Endothelial cell of umbilical vein (primary cell): ENCODE measurements around the gene PRIM2. TPM values are rescaled to one million over a fixed set of nuclear protein-coding genes. Genes with fewer than 3 reads are reported as not detected.

Experiments used
- BruUV-seq: library from RNA; stranded (reverse); fragments of 400-500 nt; replicated peaks from 2 replicates; lab custom pipeline; 2021; lab: Mats Ljungman, UMichigan
- CTCF ChIA-PET: fragments of 300-600, 350-600 bp; sonication (Branson Sonifier 250); formaldehyde crosslinking; loops from one replicate; lab custom pipeline; 2021; ENCODE audit warnings: antibody characterized with exemption, inconsistent platforms; lab: Charles Lee
- POLR2A ChIA-PET: fragments of 300-600, 350-600 bp; sonication (Branson Sonifier 250); formaldehyde crosslinking; loops from one replicate; lab custom pipeline; 2021; ENCODE audit warnings: antibody characterized with exemption, inconsistent platforms; lab: Charles Lee
- DNase-seq: peaks from one replicate; pipeline ENCODE4 v3.0.0-alpha.2; 2011; ENCODE audit warnings: low read depth, low spot score
- FAIRE-seq: peaks from 2 replicates; lab custom pipeline; 2011; peaks lifted over from hg19 to GRCh38; lab: Jason Lieb, UNC
- H2AFZ ChIP-seq: 2 replicates; pipeline ENCODE4 v1.6.0; 2012; ENCODE audit warnings: low read depth, low read length, control low read depth, inconsistent platforms
- H3K27ac ChIP-seq: 2 replicates; pipeline ENCODE4 v1.5.1; 2011; ENCODE audit warnings: low read depth, mild to moderate bottlenecking, control low read depth, low read length, moderate library complexity; ENCODE audit not compliant: insufficient read depth
- H3K27me3 ChIP-seq, 2 experiments: 2 replicates each; pipeline versions ENCODE4 v1.6.0 to v1.6.1; 2011; ENCODE audit warnings: low read length in 2 of 2, mixed read lengths in 1 of 2; ENCODE audit not compliant: control insufficient read depth in 2 of 2, insufficient read depth in 2 of 2
- H3K36me3 ChIP-seq, 2 experiments: 2 replicates in 1 of 2; 3 replicates in 1 of 2; pipeline ENCODE4 v1.5.1; 2011; ENCODE audit warnings: low read length in 2 of 2, mild to moderate bottlenecking in 1 of 2, moderate library complexity in 1 of 2; ENCODE audit not compliant: control insufficient read depth in 2 of 2, insufficient read depth in 2 of 2; ENCODE audit errors: extremely low read depth in 1 of 2
- H3K4me1 ChIP-seq: 3 replicates; pipeline ENCODE4 v1.5.1; 2011; ENCODE audit warnings: mild to moderate bottlenecking, low read length; ENCODE audit not compliant: control insufficient read depth, insufficient read depth; ENCODE audit errors: extremely low read depth
- H3K4me2 ChIP-seq: 2 replicates; pipeline ENCODE4 v1.6.1; 2011; ENCODE audit warnings: low read length, control low read depth, mixed read lengths; ENCODE audit not compliant: insufficient read depth
- H3K4me3 ChIP-seq, 3 experiments: fragments of 200-600 bp in 1 of 3; sonication (generic), shearing (Covaris generic) in 1 of 3; replicated peaks in 1 of 3; 2 replicates each; pipeline ENCODE4 v1.5.1; 2011 to 2016; ENCODE audit warnings: control low read depth in 3 of 3, low read length in 3 of 3, mild to moderate bottlenecking in 2 of 3, inconsistent platforms in 1 of 3, low read depth in 1 of 3, moderate library complexity in 1 of 3; ENCODE audit not compliant: insufficient read depth in 1 of 3
- H3K79me2 ChIP-seq: 2 replicates; pipeline ENCODE4 v1.6.0; 2012; ENCODE audit warnings: low read length, inconsistent platforms; ENCODE audit not compliant: control insufficient read depth, insufficient read depth
- H3K9ac ChIP-seq: replicated peaks from 2 replicates; pipeline ENCODE3; 2011; ENCODE audit warnings: low read length, control low read depth; ENCODE audit not compliant: insufficient read depth; ENCODE audit errors: extremely low read depth
- H3K9me1 ChIP-seq: replicated peaks from 3 replicates; pipeline ENCODE4 v1.6.0; 2011; ENCODE audit warnings: mild to moderate bottlenecking, low read length; ENCODE audit not compliant: control insufficient read depth, insufficient read depth; ENCODE audit errors: extremely low read depth
- H3K9me3 ChIP-seq: replicated peaks from 2 replicates; pipeline ENCODE4 v1.5.1; 2012; ENCODE audit warnings: low read length, inconsistent platforms; ENCODE audit not compliant: control insufficient read depth, insufficient read depth
- H4K20me1 ChIP-seq: replicated peaks from 2 replicates; pipeline ENCODE3; 2011; ENCODE audit warnings: mild to moderate bottlenecking, low read length; ENCODE audit not compliant: control insufficient read depth, insufficient read depth; ENCODE audit errors: extremely low read depth
- CTCF ChIP-seq, 2 donors: IDR thresholded peaks; 1 replicate in 1 of 2; 2 replicates in 1 of 2; pipeline ENCODE4 v1.5.1; 2011; ENCODE audit warnings: low read length in 2 of 2, mild to moderate bottlenecking in 2 of 2, moderate library complexity in 2 of 2, control low read depth in 1 of 2, inconsistent platforms in 1 of 2, low read depth in 1 of 2; ENCODE audit not compliant: insufficient read depth in 1 of 2; ENCODE audit errors: extremely low read depth in 1 of 2
- EZH2 ChIP-seq: IDR thresholded peaks from 2 replicates; pipeline ENCODE4 v1.6.1; 2012; ENCODE audit warnings: borderline replicate concordance, low read depth, mild to moderate bottlenecking, moderate library complexity, low read length, inconsistent platforms; ENCODE audit not compliant: severe bottlenecking
- FOS ChIP-seq: IDR thresholded peaks from 2 replicates; pipeline ENCODE4 v1.6.1; 2011; ENCODE audit warnings: mild to moderate bottlenecking, low read length, moderate library complexity, borderline replicate concordance; ENCODE audit not compliant: insufficient read depth
- GATA2 ChIP-seq: IDR thresholded peaks from 2 replicates; pipeline ENCODE4 v1.7.0; 2011; ENCODE audit warnings: low read depth, mild to moderate bottlenecking, moderate library complexity, mixed read lengths, low read length; ENCODE audit not compliant: insufficient read length, insufficient read depth
- JUN ChIP-seq: IDR thresholded peaks from 2 replicates; pipeline ENCODE4 v1.6.1; 2011; ENCODE audit warnings: borderline replicate concordance, low read depth; ENCODE audit not compliant: insufficient read length, insufficient read depth
- MAX ChIP-seq: IDR thresholded peaks from 2 replicates; pipeline ENCODE4 v1.6.1; 2011; ENCODE audit not compliant: insufficient read depth, insufficient read length
- MYC ChIP-seq: IDR thresholded peaks from one replicate; pipeline ENCODE4 v1.6.1; 2011; ENCODE audit warnings: mild to moderate bottlenecking, low read depth, low read length
- POLR2A ChIP-seq: IDR thresholded peaks from 2 replicates; pipeline ENCODE4 v1.6.1; 2012; ENCODE audit warnings: low read depth, mild to moderate bottlenecking, control low read depth, low read length
- POLR2AphosphoS5 ChIP-seq: IDR thresholded peaks from 2 replicates; pipeline ENCODE4 v1.6.1; 2012; ENCODE audit warnings: low read depth, mild to moderate bottlenecking, control low read depth, low read length, moderate library complexity; ENCODE audit not compliant: insufficient read depth
- dilution Hi-C: fragments of 300-500 bp; cut with MboI; formaldehyde crosslinking; loops from one replicate; pipeline ENCODE4 v1.15.0; 2019; ENCODE audit warnings: low sequenced_read_pairs; ENCODE audit not compliant: extremely low pct_ligation_motif_present
- intact Hi-C: fragments of 100-400 bp; cut with micrococcal nuclease; formaldehyde crosslinking; loops from one replicate; pipeline ENCODE4 v1.10.0; 2022
- polyA plus RNA-seq, 4 experiments: library from polyadenylated mRNA; depleted of rRNA in 3 of 4; stranded (reverse) in 3 of 4; unstranded in 1 of 4; fragments of >200 nt; gene quantifications; 2 replicates each; pipeline versions ENCODE4 v1.2.1 to v1.2.3, GENCODE V29; 2011 to 2012; ENCODE audit warnings: missing spikeins in 1 of 4
- total RNA-seq: library from RNA; stranded (reverse); gene quantifications from 2 replicates; pipeline ENCODE4 v1.2.3, GENCODE V29; 2021

The PRIM2 gene
- total and polyA plus RNA-seq, 2 donors (not counting 3 experiments of a cell fraction or from before 2014, with no cell fraction given), result 5.3 to 21.0 TPM

- peaks cover 2 to 8% of the 10 kb centered on the region in 2 experiments for H3K36me3 ChIP-seq
- dilution Hi-C loops, result no loop called here
- intact Hi-C loops, result no loop called here
- no peak for TF ChIP-seq POLR2A
- TF ChIP-seq JUN, result no peak
- TF ChIP-seq EZH2, result no peak
- no peak for TF ChIP-seq FOS
- TF ChIP-seq GATA2, result no peak
- no peak for TF ChIP-seq MYC
- TF ChIP-seq CTCF (IDR thresholded peaks at IDR 0.05; ENCODE audit: extremely low read depth in 1 of 2, insufficient read depth in 1 of 2, low read depth in 1 of 2, low read length in 2 of 2), result no peak
- TF ChIP-seq MAX, result no peak
- TF ChIP-seq POLR2AphosphoS5, result no peak
- no peak overlapping the region for H3K27ac ChIP-seq
- peaks cover 7% of the 10 kb centered on the region for H3K79me2 ChIP-seq
- H3K9me3 ChIP-seq, result no peaks in the 10 kb centered on the region
- no peak for FAIRE-seq
- BruUV-seq, result no TSS peak
- H3K4me2 ChIP-seq, result no peak overlapping the region
- H3K9me1 ChIP-seq, result no peaks in the 10 kb centered on the region
- H3K9ac ChIP-seq, result no peak overlapping the region
- DNase-seq, result no peak
- ChIA-PET CTCF (no interaction called here), POLR2A (no interaction called here)
- no peaks in the 10 kb centered on the region for H4K20me1 ChIP-seq
- no peak overlapping the region for H2AFZ ChIP-seq
- no peak overlapping the region for H3K4me3 ChIP-seq
- H3K4me1 ChIP-seq, result no peaks in the 10 kb centered on the region
- H3K27me3 ChIP-seq, result no peaks in the 10 kb centered on the region
Observed at GRCh38 chr6:57327311-57327710, 9.9 kb downstream of the PRIM2 start.
